GM04504 (cell line): ENCODE results near the gene RPL19.
"Not testable (repeated sequence)": the region's sequence is repeated elsewhere in the genome, so short reads cannot be mapped to it uniquely, and the experiment has no call there.

Experiments
- DNase-seq: peaks from one replicate; pipeline ENCODE4 v3.0.0-alpha.2; 2012; ENCODE audit warnings: low read depth

The RPL19 gene

GRCh38 chr17:39200070-39200879, at the start of gene RPL19:
Gene RPL19 (plus strand): TSS chr17:39200283. CDS start chr17:39200345, 62 bp downstream.
- no peak for DNase-seq

DNA sequence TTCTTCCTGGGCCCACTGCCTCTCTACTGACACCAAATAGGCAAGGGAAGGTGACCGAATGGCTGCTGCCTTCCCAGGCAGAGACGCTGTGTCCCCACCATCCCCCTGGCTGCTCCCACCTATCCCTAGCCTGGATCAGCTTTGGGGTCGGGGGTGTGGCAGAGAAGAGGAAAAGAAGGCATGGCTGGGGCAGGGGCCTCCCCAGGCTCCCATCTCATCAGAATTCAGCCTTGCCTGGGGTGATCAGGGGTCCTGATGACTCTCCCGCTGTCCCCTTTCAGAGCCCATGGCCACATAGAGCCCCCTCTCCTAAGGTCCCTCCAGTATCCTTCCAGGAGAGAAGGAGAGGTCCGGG, 49.3 kb upstream of the RPL19 start:
- DNase-seq = no peak

GRCh38 chr17:39151150-39151942, 48.7 kb upstream of the RPL19 start, which contains the start of gene PLXDC1:
Gene PLXDC1 (minus strand): TSS chr17:39151637. CDS start chr17:39151437, 200 bp downstream.
- no peak for DNase-seq

DNA sequence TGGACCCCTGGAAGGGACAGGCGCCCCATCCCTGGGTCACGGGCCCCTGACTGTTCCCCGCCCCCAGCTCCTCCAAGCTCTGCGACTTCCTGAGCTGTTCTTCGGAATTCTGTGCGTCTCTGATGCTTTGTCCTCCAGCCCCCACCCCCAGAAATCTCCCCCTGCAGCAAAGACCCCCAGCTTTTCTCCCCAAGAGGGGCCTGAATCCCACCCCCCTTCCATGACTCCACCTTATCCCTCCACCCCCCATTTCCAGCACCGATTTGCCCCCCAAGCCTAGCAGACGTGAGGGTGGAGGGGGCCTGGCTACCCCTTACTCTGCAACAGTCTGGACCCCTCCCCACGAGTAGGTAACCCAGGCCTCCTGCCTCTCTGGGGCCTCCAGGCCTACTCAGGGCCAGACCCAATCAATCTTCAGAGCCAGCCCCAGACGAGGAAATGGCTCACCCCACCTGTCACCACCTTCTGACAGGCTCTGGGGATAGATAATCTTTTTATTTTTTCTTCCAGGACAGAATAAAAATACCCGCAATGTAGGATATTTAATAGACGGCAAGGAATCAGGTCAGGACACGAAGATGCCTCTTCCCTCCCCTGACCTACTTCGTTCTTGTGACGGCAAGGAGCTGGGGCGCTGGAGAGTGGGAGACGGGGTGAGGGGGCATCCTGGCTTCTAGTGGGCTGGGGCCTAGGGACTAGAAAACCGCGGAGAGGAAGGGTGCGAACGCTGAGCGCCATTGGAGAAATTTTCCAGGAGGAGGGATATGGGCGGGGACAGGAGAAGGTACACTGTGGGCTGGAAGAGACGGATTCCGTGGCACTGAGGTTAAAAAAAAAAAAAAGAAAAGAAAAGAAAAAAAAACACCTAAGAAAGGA, 47.9 kb upstream of the RPL19 start:
- DNase-seq = no peak

- peak; percentile 65 for DNase-seq
Observed at GRCh38 chr17:39153599-39154051, 46.5 kb upstream of the RPL19 start.

GRCh38 chr17:39155654-39156053, 44.4 kb upstream of the RPL19 start:
- DNase-seq = no peak

GRCh38 chr17:39156491-39156890, 43.6 kb upstream of the RPL19 start:
- DNase-seq = no peak

- no peak for DNase-seq
Observed at GRCh38 chr17:39158623-39159022, 41.5 kb upstream of the RPL19 start.

DNA sequence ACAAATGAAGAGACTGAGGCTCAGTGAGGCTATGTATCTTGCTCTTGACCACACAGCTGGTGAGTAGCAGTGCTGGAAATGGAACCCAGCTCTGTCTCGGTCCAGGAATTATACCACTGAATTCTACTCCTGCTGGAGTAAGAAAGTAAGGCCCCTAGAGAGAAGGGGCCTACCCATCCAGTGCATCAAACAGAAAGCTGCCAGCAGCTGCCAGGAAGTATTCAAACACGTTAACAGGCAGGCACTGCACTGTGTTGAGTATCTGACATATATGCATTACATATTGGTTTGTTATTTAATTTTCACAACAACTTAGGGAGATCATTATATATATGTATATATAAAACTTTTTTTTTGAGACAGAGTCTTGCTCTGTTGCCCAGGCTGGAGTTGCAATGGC, 38.1 kb upstream of the RPL19 start:
- DNase-seq = no peak

GRCh38 chr17:39164675-39165143, 35.4 kb upstream of the RPL19 start:
- peak; percentile 83 for DNase-seq

GRCh38 chr17:39165178-39165840, 34.8 kb upstream of the RPL19 start:
- no peak for DNase-seq

GRCh38 chr17:39165841-39166349, 34.2 kb upstream of the RPL19 start, which contains the start of gene ARL5C:
Gene ARL5C (minus strand): TSS chr17:39166161. CDS start chr17:39165760, 401 bp downstream.
- DNase-seq = no peak

DNA sequence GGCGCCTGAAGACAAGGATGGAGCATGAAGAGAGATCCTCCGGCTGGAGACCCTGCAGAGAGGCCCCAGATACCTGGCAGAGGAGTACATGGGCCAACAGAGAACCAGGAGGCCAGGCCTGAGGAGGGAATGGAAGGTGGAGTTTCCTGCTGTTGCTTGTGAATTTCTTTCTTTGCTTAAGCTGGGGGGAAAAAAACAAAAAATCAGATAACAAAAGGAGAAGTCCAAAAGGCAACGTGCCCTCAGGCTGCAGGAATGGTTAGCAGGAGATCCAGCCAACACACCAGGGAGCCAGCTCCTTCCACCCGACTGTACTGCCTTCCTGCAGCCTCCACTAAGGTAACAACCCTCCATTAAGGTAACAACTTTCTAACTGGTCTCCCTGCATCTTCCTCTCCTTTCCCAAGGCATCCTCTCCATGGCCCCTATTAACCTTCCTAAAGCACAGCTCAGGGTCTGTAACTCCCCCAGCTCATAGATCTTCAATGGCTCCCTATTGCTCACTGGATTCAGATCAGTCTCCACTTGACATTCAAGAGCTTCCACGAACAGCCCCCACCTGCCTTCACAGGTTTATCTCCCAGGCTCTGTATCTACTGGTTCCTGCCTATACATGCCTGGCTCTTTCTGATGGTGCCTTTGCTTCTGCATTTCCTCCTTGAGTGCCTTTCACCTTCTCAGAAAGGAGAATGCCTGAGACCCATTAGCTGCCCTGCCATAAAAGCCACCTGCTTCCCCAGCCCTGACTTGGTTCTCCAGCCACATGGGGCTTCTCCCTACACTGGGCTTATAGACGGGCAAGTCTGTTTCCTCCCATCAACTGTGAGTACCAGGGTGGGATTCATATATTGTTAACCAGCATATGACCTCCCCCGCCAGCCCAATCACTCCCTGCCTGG, 33.4 kb upstream of the RPL19 start:
- DNase-seq = no peak

GRCh38 chr17:39167476-39167875, 32.6 kb upstream of the RPL19 start:
- no peak for DNase-seq

DNA sequence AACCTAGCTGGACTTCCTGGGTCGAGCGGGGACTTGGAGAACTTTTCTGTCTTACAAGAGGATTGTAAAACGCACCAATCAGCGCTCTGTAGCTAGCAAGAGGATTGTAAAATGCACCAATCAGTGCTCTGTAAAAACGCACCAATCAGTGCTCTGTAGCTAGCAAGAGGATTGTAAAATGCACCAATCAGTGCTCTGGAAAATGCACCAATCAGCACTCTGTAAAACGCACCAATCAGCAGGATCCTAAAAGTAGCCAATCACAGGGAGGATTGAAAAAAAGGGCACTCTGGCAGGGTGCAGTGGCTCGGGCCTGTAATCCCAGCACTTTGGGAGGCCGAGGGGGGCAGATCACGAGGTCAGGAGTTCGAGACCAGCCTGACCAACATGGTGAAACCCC, 31.6 kb upstream of the RPL19 start:
- DNase-seq = not testable (repeated sequence)

DNA sequence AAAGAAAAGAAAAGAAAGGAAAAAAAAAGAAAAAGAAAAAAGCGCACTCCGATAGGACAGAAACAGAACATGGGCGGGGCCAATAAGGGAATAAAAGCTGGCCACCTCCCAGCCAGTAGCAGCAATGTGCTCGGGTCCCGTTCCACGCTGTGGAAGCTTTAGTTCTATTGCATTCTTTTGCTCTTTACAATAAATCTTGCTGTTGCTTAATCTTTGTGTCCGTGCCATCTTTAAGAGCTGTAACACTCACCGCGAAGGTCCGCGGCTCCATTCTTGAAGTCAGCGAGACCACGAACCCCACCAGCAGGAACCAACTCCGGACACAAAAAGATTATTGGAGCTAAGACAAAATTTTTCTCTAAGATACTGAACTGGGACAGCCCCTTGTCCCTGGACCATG, 31.0 kb upstream of the RPL19 start:
- DNase-seq = no peak

- no peak for DNase-seq
Observed at GRCh38 chr17:39169518-39169917, 30.6 kb upstream of the RPL19 start.

DNA sequence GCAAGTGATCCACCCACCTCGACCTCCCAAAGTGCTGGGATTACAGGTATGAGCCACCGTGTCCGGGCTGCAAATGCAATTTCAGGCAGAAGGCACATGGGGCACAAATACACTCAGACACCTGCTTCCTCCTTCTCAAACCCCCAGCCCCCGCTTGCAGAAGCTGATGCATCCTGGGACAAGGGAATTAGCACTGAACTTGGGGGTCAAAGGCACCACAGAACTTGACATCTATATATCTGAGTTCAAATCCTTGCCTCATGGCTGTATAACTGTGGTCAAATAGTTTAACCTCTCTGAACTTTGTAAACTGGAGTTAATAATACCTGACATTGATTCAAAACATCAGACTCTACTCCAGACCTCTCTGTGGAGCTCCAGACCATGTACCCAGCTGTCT, 30.0 kb upstream of the RPL19 start:
- DNase-seq = no peak

- no peak for DNase-seq
Observed at GRCh38 chr17:39170558-39170957, 29.5 kb upstream of the RPL19 start.

DNA sequence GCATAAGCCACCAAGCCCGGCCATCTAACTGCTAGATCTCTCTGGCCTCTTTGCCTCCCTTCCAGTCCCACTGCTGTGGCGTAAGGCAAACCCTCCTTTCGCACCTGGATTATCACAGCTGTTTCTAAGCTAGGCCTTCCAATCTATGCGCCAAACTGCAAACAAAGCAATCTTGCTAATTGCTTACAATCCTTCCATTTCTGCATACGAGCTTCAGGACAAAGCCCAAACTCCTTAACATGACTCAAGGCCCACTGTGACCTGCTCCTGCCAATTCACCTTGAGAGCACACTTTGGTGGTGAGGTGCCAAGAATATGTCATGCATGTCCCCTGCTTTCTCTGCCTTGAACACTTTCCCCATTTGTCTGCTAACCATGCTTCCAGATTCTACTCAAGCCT, 28.1 kb upstream of the RPL19 start:
- DNase-seq = no peak
